Activated T-cell treated with anti-CD3 and anti-CD28 coated beads for 48 hours (primary cell): ENCODE results near the gene CCL24.
"Not testable (repeated sequence)": the region's sequence is repeated elsewhere in the genome, so short reads cannot be mapped to it uniquely, and the experiment has no call there.

Source experiments
- DNase-seq: peaks from one replicate; pipeline ENCODE4 v3.0.0-alpha.2; 2020; ENCODE audit warnings: low read depth

CCL24 gene

GRCh38 chr7:75819711-75820110 lies 6.1 kb upstream of the CCL24 start:
- DNase-seq: no peak

- DNase-seq: no peak
These were observed 4.9 kb upstream of the CCL24 start for GRCh38 chr7:75818472-75818871.

GRCh38 chr7:75817116-75817515 lies 3.5 kb upstream of the CCL24 start:
- DNase-seq: no peak

GRCh38 chr7:75815418-75816064 lies 1.9 kb upstream of the CCL24 start:
- no peak for DNase-seq

GRCh38 chr7:75814407-75814947 lies 871 bp upstream of the CCL24 start:
- DNase-seq: no peak

GRCh38 chr7:75813084-75813483 lies 522 bp downstream of the CCL24 start:
- DNase-seq: no peak

GRCh38 chr7:75811894-75812678 lies 1.5 kb downstream of the CCL24 start:
- DNase-seq: no peak

GRCh38 chr7:75809396-75809795 lies 4.2 kb downstream of the CCL24 start:
- no peak for DNase-seq

GRCh38 chr7:75808106-75808505 lies 5.5 kb downstream of the CCL24 start:
- DNase-seq: no peak

GRCh38 chr7:75807452-75807851 lies 6.2 kb downstream of the CCL24 start:
- no peak for DNase-seq

- no peak for DNase-seq
These were observed 6.9 kb downstream of the CCL24 start for GRCh38 chr7:75806560-75807307.

GRCh38 chr7:75804705-75805104 lies 8.9 kb downstream of the CCL24 start:
- no peak for DNase-seq

GRCh38 chr7:75804004-75804403 lies 9.6 kb downstream of the CCL24 start:
- no peak for DNase-seq

- no peak for DNase-seq
These were observed 11.1 kb downstream of the CCL24 start for GRCh38 chr7:75802552-75802821.

- no peak for DNase-seq
These were observed 14.8 kb downstream of the CCL24 start for GRCh38 chr7:75798770-75799169.

- no peak for DNase-seq
These were observed 17.2 kb downstream of the CCL24 start for GRCh38 chr7:75796420-75796819.

GRCh38 chr7:75795831-75796285 lies 17.7 kb downstream of the CCL24 start:
- no peak for DNase-seq

GRCh38 chr7:75793676-75794075 lies 19.9 kb downstream of the CCL24 start:
- DNase-seq: no peak

- not testable (repeated sequence) for DNase-seq
These were observed 21.0 kb downstream of the CCL24 start for GRCh38 chr7:75792567-75792966.

- no peak for DNase-seq
These were observed 24.2 kb downstream of the CCL24 start for GRCh38 chr7:75789361-75789924.

GRCh38 chr7:75788154-75788847 lies 25.3 kb downstream of the CCL24 start:
- not testable (repeated sequence) for DNase-seq

- not testable (repeated sequence) for DNase-seq
These were observed 30.5 kb downstream of the CCL24 start for GRCh38 chr7:75783058-75783457.
